Neural progenitor cell (in vitro differentiated cells): Measurements from ENCODE around the gene RNU1-1. TPM values are rescaled to one million over a fixed set of nuclear protein-coding genes. Genes with fewer than 3 reads are reported as not detected.
"Not testable (repeated sequence)": the region's sequence is repeated elsewhere in the genome, so short reads cannot be mapped to it uniquely, and the experiment has no call there.

Experiments used
- DNase-seq: peaks from one replicate; pipeline ENCODE4 v3.0.0-alpha.2; 2016; ENCODE audit warnings: low spot score
- H2AFZ ChIP-seq: fragments of 200-600 bp; sonication (generic); replicated peaks from 2 replicates; pipeline ENCODE4 v1.6.1; 2016; ENCODE audit warnings: antibody characterized with exemption
- H3F3A ChIP-seq: fragments of 200-600 bp; sonication (generic); 2 replicates; pipeline ENCODE4 v1.6.1; 2016; ENCODE audit warnings: antibody characterized with exemption, low read depth
- H3K27ac ChIP-seq: fragments of 200-600 bp; sonication (generic); 2 replicates; pipeline ENCODE4 v1.5.1; 2016; ENCODE audit warnings: mild to moderate bottlenecking
- H3K27me3 ChIP-seq: fragments of 200-600 bp; sonication (generic); 2 replicates; pipeline ENCODE4 v1.6.1; 2016; ENCODE audit warnings: mild to moderate bottlenecking, moderate library complexity
- H3K36me3 ChIP-seq: fragments of 200-600 bp; sonication (generic); 2 replicates; pipeline ENCODE4 v1.5.1; 2016
- H3K4me1 ChIP-seq: fragments of 200-600 bp; sonication (generic); 2 replicates; pipeline ENCODE4 v1.6.1; 2016; ENCODE audit warnings: mixed run types
- H3K4me2 ChIP-seq: fragments of 200-600 bp; sonication (generic); 2 replicates; pipeline ENCODE4 v1.6.1; 2016
- H3K4me3 ChIP-seq: fragments of 200-600 bp; sonication (generic); 2 replicates; pipeline ENCODE4 v1.5.1; 2016
- H3K79me2 ChIP-seq: fragments of 200-600 bp; sonication (generic); 2 replicates; pipeline ENCODE4 v1.6.1; 2016; ENCODE audit warnings: low read depth
- H3K9ac ChIP-seq: fragments of 200-600 bp; sonication (generic); 2 replicates; pipeline ENCODE4 v1.6.1; 2016
- H3K9me3 ChIP-seq: fragments of 200-600 bp; sonication (generic); 2 replicates; pipeline ENCODE4 v1.5.1; 2016; ENCODE audit warnings: low read depth
- H4K20me1 ChIP-seq: fragments of 200-600 bp; sonication (generic); 2 replicates; pipeline ENCODE4 v1.6.1; 2016; ENCODE audit warnings: low read depth
- H3K27ac Mint-ChIP-seq: 3 replicates; pipeline ENCODE4 v1.8.0; 2021; ENCODE audit warnings: mixed read lengths
- H3K27me3 Mint-ChIP-seq: 2 replicates; pipeline ENCODE4 v1.8.0; 2022; ENCODE audit warnings: low read depth, mild to moderate bottlenecking, inconsistent platforms, moderate library complexity, mixed read lengths; ENCODE audit not compliant: insufficient read depth
- H3K36me3 Mint-ChIP-seq: 3 replicates; pipeline ENCODE4 v1.8.0; 2021; ENCODE audit warnings: mixed read lengths
- H3K4me1 Mint-ChIP-seq: 3 replicates; pipeline ENCODE4 v1.8.0; 2021; ENCODE audit warnings: mixed read lengths
- H3K4me3 Mint-ChIP-seq: 3 replicates; pipeline ENCODE4 v1.8.0; 2021; ENCODE audit warnings: mild to moderate bottlenecking, moderate library complexity, mixed read lengths
- H3K9me3 Mint-ChIP-seq: 3 replicates; pipeline ENCODE4 v1.8.0; 2020; ENCODE audit warnings: mixed read lengths
- CTCF ChIP-seq: fragments of 200-600 bp; sonication (generic); IDR thresholded peaks from 2 replicates; pipeline ENCODE4 v1.5.1; 2017; ENCODE audit warnings: antibody characterized with exemption, mild to moderate bottlenecking
- EZH2phosphoT487 ChIP-seq: fragments of 200-600 bp; sonication (generic); IDR thresholded peaks from 2 replicates; pipeline ENCODE4 v1.6.1; 2017; ENCODE audit warnings: antibody characterized with exemption
- total RNA-seq: library from RNA; depleted of rRNA; stranded (reverse); fragments of >200 nt; gene quantifications from 2 replicates; pipeline ENCODE4 v1.2.3, GENCODE V29; 2015; ENCODE audit warnings: low replicate concordance

The RNU1-1 gene
- total RNA-seq, 1 donor from 2014 or later, result under 0.01 TPM

GRCh38 chr1:16534829-16535456 lies 20.9 kb upstream of the RNU1-1 start:
- peak overlapping the region; percentile 70 for H3K27ac Mint-ChIP-seq
- Histone ChIP-seq H3K4me2 (peak overlapping the region; percentile 70), H2AFZ (peak overlapping the region; percentile 81), H3K4me3 (peak overlapping the region; percentile 73), H3F3A (peaks cover 20% of the 10 kb centered on the region), H3K27me3 (peaks cover 48% of the 10 kb centered on the region)
- H3K4me1 ChIP-seq, H3K9me3 Mint-ChIP-seq, H3K36me3 Mint-ChIP-seq, H3K27ac ChIP-seq, H3K9ac ChIP-seq, H3K9me3 ChIP-seq, H3K36me3 ChIP-seq, H4K20me1 ChIP-seq, H3K79me2 ChIP-seq: not testable (repeated sequence)
- TF ChIP-seq EZH2phosphoT487, result peak; percentile 25
- H3K27me3 Mint-ChIP-seq, result peaks cover 24% of the 10 kb centered on the region
- peak overlapping the region; percentile 93 for H3K4me3 Mint-ChIP-seq
- DNase-seq, result peak; percentile 70
- peaks cover 14% of the 10 kb centered on the region for H3K4me1 Mint-ChIP-seq

GRCh38 chr1:16534239-16534828 lies 20.2 kb upstream of the RNU1-1 start:
- H3K27ac Mint-ChIP-seq, H3K36me3 ChIP-seq, H3K4me1 ChIP-seq, H3K9me3 Mint-ChIP-seq, H3K9me3 ChIP-seq, H4K20me1 ChIP-seq, H3K79me2 ChIP-seq, H3K36me3 Mint-ChIP-seq, H3K27ac ChIP-seq, H3K9ac ChIP-seq: not testable (repeated sequence)
- Mint-ChIP-seq H3K4me3 (peak overlapping the region; percentile 93), H3K27me3 (peaks cover 24% of the 10 kb centered on the region), H3K4me1 (peaks cover 14% of the 10 kb centered on the region)
- peak overlapping the region; percentile 73 for H3K4me3 ChIP-seq
- peaks cover 48% of the 10 kb centered on the region for H3K27me3 ChIP-seq
- peak overlapping the region; percentile 30 for H2AFZ ChIP-seq
- H3F3A ChIP-seq, result peaks cover 20% of the 10 kb centered on the region
- H3K4me2 ChIP-seq, result peak overlapping the region; percentile 70
- DNase-seq, result peak; percentile 33

GRCh38 chr1:16532235-16532991 lies 18.3 kb upstream of the RNU1-1 start:
- not testable (repeated sequence) for H3K36me3 ChIP-seq, H4K20me1 ChIP-seq, H3K36me3 Mint-ChIP-seq, H3K9me3 ChIP-seq, H3K9me3 Mint-ChIP-seq, H3K4me1 ChIP-seq, H3K79me2 ChIP-seq, H3K9ac ChIP-seq, DNase-seq, H3K27ac Mint-ChIP-seq, H3K27ac ChIP-seq
- Histone ChIP-seq H3K4me2 (peak overlapping the region; percentile 40), H2AFZ (peak overlapping the region; percentile 46), H3K27me3 (peaks cover 48% of the 10 kb centered on the region), H3K4me3 (peak overlapping the region; percentile 12), H3F3A (peaks cover 20% of the 10 kb centered on the region)
- peak; percentile 43 for TF ChIP-seq CTCF
- H3K4me1 Mint-ChIP-seq, result peaks cover 14% of the 10 kb centered on the region
- peaks cover 24% of the 10 kb centered on the region for H3K27me3 Mint-ChIP-seq
- H3K4me3 Mint-ChIP-seq, result peak overlapping the region; percentile 73

- H3K9me3 Mint-ChIP-seq, H3K4me2 ChIP-seq, H3K36me3 Mint-ChIP-seq, H3K4me3 ChIP-seq, H3F3A ChIP-seq, H3K36me3 ChIP-seq, H3K4me3 Mint-ChIP-seq, H3K27ac ChIP-seq, H3K9me3 ChIP-seq, H3K27ac Mint-ChIP-seq, H3K9ac ChIP-seq, H2AFZ ChIP-seq, H3K27me3 Mint-ChIP-seq, H3K79me2 ChIP-seq, H4K20me1 ChIP-seq, H3K4me1 ChIP-seq, DNase-seq: not testable (repeated sequence)
- H3K4me1 Mint-ChIP-seq, result peaks cover 10% of the 10 kb centered on the region
- peaks cover 20% of the 10 kb centered on the region for H3K27me3 ChIP-seq
Measured at GRCh38 chr1:16528338-16528737, 14.3 kb upstream of the RNU1-1 start.

GRCh38 chr1:16525769-16526168 lies 11.7 kb upstream of the RNU1-1 start:
- H3K27ac Mint-ChIP-seq, H3K36me3 Mint-ChIP-seq, H3F3A ChIP-seq, H3K36me3 ChIP-seq, H3K27me3 Mint-ChIP-seq, H3K9me3 ChIP-seq, H3K4me3 ChIP-seq, H3K4me2 ChIP-seq, H3K27ac ChIP-seq, H3K4me1 Mint-ChIP-seq, H3K4me3 Mint-ChIP-seq, DNase-seq, H4K20me1 ChIP-seq, H3K4me1 ChIP-seq, H3K9me3 Mint-ChIP-seq, H3K9ac ChIP-seq, H3K79me2 ChIP-seq, H2AFZ ChIP-seq: not testable (repeated sequence)
- peaks cover 26% of the 10 kb centered on the region for H3K27me3 ChIP-seq

GRCh38 chr1:16521679-16522078 lies 7.6 kb upstream of the RNU1-1 start:
- not testable (repeated sequence) for H2AFZ ChIP-seq, H3K4me1 Mint-ChIP-seq, H3K9me3 Mint-ChIP-seq, H3K9ac ChIP-seq, H3K4me3 Mint-ChIP-seq, DNase-seq, H3K27ac Mint-ChIP-seq, H3K36me3 ChIP-seq, H3K9me3 ChIP-seq, H3K36me3 Mint-ChIP-seq, H3K4me1 ChIP-seq, H4K20me1 ChIP-seq, H3K27ac ChIP-seq, H3K79me2 ChIP-seq
- peak overlapping the region; percentile 72 for H3K4me2 ChIP-seq
- peak overlapping the region; percentile 49 for H3K4me3 ChIP-seq
- peaks cover 22% of the 10 kb centered on the region for H3K27me3 Mint-ChIP-seq
- peaks cover 10% of the 10 kb centered on the region for H3F3A ChIP-seq
- H3K27me3 ChIP-seq, result peaks cover 43% of the 10 kb centered on the region
